Measurements from ENCODE around the gene XRCC1. TPM values are rescaled to one million over a fixed set of nuclear protein-coding genes. Genes with fewer than 3 reads are reported as not detected.

The XRCC1 gene
- polyA plus RNA-seq, 1 experiment: 15.2 TPM

DNA sequence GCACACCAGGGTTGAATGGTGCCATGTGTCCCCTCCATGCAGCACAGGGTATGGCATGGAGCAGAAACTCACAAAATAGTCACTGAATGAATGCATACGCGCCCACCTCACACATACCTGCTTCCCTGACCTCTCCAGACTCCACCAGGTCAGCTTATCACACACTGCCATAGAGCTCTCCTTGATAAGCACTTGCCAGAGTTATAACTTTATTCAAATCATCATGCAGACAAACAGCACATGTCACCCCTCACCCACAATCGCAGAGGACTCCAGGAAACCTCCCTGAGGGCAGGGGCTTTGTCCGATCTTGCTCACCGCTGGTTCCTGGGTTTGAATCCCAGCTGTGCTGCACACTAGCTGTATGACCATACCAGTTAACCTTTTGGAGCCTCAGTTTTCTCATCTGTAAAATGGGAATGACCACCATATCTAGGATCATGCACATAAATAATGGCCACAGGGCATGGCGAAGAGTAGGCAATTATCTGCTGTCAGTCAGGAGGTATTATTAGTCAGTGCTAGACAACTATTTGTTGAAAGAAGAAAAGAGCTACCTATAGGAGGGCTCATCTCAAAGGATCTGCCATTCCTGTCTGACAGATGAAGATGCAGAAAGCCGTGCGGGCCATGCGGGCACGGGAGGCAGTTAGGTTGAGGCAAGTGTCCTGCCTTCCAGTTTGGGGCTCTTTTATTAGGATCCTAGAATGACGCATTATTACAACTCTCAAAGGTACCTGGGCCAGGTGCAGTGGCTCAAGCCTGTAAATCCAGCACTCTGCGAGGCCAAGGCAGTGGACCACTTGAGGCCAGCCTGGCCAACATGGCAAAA is 14.0 kb downstream of the XRCC1 start:
- POLR2A ChIA-PET: interaction anchor here (0.7 kb wide), 1 partner anchor 28 kb away, joined by 4 read pairs; no protein-coding TSS in a partner anchor
- CTCF ChIA-PET: no interaction called here

DNA sequence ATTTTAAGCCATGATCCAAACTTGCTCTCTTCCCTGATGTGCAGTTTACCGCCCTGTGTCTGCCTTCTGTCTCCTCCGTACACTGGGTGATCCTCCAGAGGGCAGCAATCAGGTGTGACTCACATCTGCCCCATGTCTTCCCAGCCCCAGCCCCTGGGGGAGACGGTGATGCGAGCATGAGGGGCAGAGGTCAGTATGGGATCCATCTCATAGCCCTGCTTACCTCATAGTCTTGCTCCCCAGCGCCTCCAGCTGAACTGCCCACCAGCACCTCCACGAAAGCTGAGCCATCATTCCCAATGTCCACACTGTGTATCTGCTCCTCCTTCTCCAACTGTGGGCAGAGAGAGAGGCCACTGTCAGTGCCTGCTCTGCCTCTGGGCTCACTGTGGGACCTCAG is 14.6 kb downstream of the XRCC1 start:
- Histone ChIP-seq H3K9me3 (ENCODE audit: control insufficient read depth, insufficient read depth, low read length) (no peaks in the 10 kb centered on the region; the same call in 1 of the 2 replicates), H3K27ac (ENCODE audit: low read depth, low read length) (no peak overlapping the region), H3K4me3 (ENCODE audit: low read depth, low read length) (no peak overlapping the region), H3K27me3 (ENCODE audit: control insufficient read depth, insufficient read depth, low read length) (no peaks in the 10 kb centered on the region)
- ChIA-PET CTCF (no interaction called here), POLR2A (interaction anchor here (0.7 kb wide), 1 partner anchor 27 kb away, joined by 4 read pairs; no protein-coding TSS in a partner anchor)
- no peak for DNase-seq (ENCODE audit: low read depth, low spot score)
- no peak for TF ChIP-seq CTCF (IDR thresholded peaks at IDR 0.05; ENCODE audit: low read depth, low read length)

More for the DNA sequence above, 14.0 kb downstream of the XRCC1 start:
- no peak for TF ChIP-seq CTCF (IDR thresholded peaks at IDR 0.05; ENCODE audit: low read depth, low read length)
- no peaks in the 10 kb centered on the region for H3K27me3 ChIP-seq (ENCODE audit: control insufficient read depth, insufficient read depth, low read length)
- H3K27ac ChIP-seq (ENCODE audit: low read depth, low read length): no peak overlapping the region
- H3K9me3 ChIP-seq (ENCODE audit: control insufficient read depth, insufficient read depth, low read length): no peaks in the 10 kb centered on the region; the same call in 1 of the 2 replicates
- no peak for DNase-seq (ENCODE audit: low read depth, low spot score)
- H3K4me3 ChIP-seq (ENCODE audit: low read depth, low read length): no peak overlapping the region

- TF ChIP-seq CTCF (IDR thresholded peaks at IDR 0.05; ENCODE audit: low read depth, low read length): peak; percentile 89
- CTCF ChIA-PET: interaction anchor here (0.7 to 4.3 kb wide), 33 partner anchors 9 to 266 kb away, joined by 3 to 58 read pairs (median 6); partner anchors contain the start of genes IRGQ, PINLYP, XRCC1 and ZNF575
- Histone ChIP-seq H3K27ac (ENCODE audit: low read depth, low read length) (no peak overlapping the region), H3K27me3 (ENCODE audit: control insufficient read depth, insufficient read depth, low read length) (no peaks in the 10 kb centered on the region), H3K4me3 (ENCODE audit: low read depth, low read length) (no peak overlapping the region), H3K9me3 (ENCODE audit: control insufficient read depth, insufficient read depth, low read length) (no peaks in the 10 kb centered on the region)
- DNase-seq (ENCODE audit: low read depth, low spot score): no peak
- POLR2A ChIA-PET: interaction anchor here (0.7 to 1.3 kb wide), 4 partner anchors 20 to 41 kb away, joined by 3 to 4 read pairs (median 3); partner anchors contain the start of genes IRGQ and ZNF575
These were observed 20.0 kb downstream of the XRCC1 start for GRCh38 chr19:43555185-43555770.

DNA sequence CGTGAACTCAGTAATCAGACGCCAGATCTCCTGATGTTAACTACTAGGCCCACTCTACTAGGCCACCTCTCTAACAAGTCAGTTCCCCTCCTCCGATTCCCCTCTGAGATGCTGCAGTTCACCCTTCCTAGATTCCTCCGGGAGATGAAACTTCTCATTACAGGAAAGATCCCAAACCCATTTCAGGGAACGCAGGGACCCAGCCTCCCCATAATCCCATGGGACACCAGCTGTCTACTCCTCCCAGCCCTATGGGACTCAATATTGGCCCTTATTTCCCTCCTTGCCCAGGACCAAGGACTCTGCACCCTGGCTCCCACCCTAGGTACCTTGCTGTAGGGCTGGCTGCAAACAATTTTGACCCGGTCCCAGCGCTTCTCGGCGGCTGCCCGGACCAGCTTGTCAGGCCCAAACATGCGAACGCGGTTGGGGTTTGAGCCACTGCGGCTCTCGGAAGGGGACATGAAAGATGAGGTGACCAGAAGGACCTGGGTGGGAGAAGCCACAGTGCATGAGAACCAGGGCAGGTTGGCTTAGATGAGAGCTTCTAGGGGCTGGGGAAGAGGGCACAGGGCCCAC is 20.9 kb downstream of the XRCC1 start:
- ChIA-PET CTCF (interaction anchor here (0.7 to 4.3 kb wide), 29 partner anchors 9 to 267 kb away, joined by 3 to 58 read pairs (median 6); partner anchors contain the start of genes IRGQ, PINLYP, XRCC1 and ZNF575), POLR2A (interaction anchor here (0.7 to 1.3 kb wide), 3 partner anchors 21 to 42 kb away, joined by 3 to 4 read pairs (median 3); partner anchors contain the start of genes IRGQ and ZNF575)
- no peak overlapping the region for H3K4me3 ChIP-seq (ENCODE audit: low read depth, low read length)
- no peak for TF ChIP-seq CTCF (IDR thresholded peaks at IDR 0.05; ENCODE audit: low read depth, low read length)
- H3K27ac ChIP-seq (ENCODE audit: low read depth, low read length): no peak overlapping the region
- no peaks in the 10 kb centered on the region for H3K27me3 ChIP-seq (ENCODE audit: control insufficient read depth, insufficient read depth, low read length)
- no peak for DNase-seq (ENCODE audit: low read depth, low spot score)
- H3K9me3 ChIP-seq (ENCODE audit: control insufficient read depth, insufficient read depth, low read length): no peaks in the 10 kb centered on the region
